Pulmonary artery endothelial cell (primary cell): ENCODE results near the gene LTA. TPM values are rescaled to one million over a fixed set of nuclear protein-coding genes. Genes with fewer than 3 reads are reported as not detected.
A peak's percentile ranks its signal among the peaks of the same experiment; 100 is the strongest.

ENCODE experiments used
- DNase-seq: peaks from one replicate; pipeline ENCODE4 v3.0.0-alpha.2; 2011; ENCODE audit warnings: low read depth, low spot score
- total RNA-seq: library from RNA; depleted of rRNA; stranded (reverse); fragments of >200 nt; gene quantifications from 2 replicates; pipeline ENCODE4 v1.2.3, GENCODE V29; 2014

LTA gene
- total RNA-seq, 1 donor from 2014 or later, result 0.07 TPM

DNA sequence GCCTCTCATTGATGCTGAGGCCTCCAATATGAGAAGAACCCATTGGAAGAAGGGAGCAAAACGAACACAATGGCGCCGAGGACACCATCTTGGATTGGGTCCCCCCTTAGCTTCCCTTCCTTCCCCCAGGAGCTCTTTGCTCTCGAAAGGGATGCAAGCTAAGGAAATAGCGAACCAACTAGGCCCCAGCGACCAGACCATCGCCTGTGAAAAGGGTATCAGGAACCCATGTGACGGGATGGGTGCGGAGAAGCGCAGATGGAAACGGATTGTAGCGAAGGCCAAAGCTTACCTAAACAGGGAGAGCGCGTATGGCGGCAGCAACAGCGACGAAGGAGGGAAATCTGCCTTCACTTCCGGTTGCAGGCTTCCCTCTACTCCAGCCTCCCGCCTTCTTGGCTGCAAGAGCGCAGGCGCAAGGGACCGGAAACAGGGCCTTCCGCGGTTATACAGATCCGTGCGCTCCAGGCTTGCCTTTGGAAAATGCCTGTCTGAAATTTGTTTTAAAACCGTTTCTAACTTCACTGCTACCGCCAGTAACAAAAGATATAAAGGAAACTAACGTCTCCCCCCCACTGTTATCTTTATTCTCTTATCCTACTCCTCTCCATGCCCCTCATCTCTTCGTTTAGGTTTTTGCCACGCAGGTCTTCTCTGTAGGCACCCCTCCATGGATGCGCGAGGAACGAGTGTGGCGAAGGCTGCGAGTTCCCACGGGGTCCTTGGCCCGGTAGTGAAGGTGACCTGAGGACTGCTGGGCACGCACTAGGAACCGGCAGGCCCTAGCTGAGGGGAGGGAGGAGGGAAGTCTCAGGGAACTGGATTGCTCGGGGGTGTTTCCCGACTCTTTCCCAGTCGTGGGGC, 30.2 kb upstream of the LTA start, which contains the start of gene DDX39B:
Gene DDX39B, minus strand, starts transcription at position 346 of the 864 bp plus-strand sequence. CDS start 1,471 bp downstream, outside the sequence.
- peak; percentile 90 for DNase-seq

- no peak for DNase-seq
Observed at GRCh38 chr6:31543639-31544038, 28.4 kb upstream of the LTA start.

DNA sequence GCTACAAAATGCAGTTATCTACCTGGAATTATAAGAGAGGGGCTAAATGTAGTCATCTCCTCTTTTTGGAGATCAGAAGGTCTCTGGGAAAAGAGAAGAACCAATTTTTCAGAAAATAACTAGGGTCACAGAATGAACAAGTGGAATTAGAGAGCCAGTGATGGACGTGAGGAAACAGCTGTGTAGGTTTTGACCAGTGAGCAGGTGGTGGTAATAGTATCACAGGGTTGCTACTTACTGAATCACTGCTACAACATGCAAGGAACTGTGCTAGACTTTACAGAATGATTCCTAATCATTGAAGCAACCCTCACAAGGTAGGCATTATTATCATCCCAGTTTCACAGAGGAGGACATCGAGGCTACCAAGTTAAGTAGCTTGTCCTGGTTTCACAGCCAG, 27.4 kb upstream of the LTA start:
- no peak for DNase-seq

- no peak for DNase-seq
Observed at GRCh38 chr6:31545291-31545690, 26.8 kb upstream of the LTA start.

DNA sequence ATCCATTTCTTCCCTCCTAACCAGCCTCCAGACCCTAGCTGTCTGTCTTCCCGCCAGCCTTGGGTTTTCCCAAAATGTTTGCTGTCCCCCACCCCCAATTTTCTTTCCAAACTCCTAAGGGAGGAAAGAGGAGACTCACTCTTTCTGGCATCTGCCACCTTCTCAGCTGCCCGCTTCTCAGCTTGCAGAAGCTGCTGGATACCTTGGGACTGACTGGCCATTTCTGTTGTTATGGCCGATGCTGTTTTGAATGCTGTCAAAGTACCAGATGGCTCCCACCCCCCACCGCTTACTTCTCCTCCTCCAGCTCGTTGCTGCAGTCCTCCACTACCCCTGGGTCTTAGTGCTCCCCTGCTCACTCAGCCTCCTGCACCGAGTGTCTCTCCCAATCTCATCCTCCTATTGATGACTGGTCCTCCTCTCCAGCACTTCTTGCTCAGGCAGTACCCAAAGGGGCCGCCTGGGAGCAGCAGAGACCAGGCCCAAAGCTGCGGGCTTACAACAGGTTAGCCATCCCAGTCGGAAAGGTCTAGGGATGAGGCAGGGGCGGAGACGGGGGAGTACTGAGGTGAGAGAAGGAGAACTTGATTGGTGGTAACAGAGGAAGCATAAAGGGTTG, 25.6 kb upstream of the LTA start, which contains the start of gene ATP6V1G2:
Gene ATP6V1G2, minus strand, starts transcription at position 270 of the 619 bp plus-strand sequence. Its CDS starts 49 bp downstream, at position 221.
- peak; percentile 72 for DNase-seq

DNA sequence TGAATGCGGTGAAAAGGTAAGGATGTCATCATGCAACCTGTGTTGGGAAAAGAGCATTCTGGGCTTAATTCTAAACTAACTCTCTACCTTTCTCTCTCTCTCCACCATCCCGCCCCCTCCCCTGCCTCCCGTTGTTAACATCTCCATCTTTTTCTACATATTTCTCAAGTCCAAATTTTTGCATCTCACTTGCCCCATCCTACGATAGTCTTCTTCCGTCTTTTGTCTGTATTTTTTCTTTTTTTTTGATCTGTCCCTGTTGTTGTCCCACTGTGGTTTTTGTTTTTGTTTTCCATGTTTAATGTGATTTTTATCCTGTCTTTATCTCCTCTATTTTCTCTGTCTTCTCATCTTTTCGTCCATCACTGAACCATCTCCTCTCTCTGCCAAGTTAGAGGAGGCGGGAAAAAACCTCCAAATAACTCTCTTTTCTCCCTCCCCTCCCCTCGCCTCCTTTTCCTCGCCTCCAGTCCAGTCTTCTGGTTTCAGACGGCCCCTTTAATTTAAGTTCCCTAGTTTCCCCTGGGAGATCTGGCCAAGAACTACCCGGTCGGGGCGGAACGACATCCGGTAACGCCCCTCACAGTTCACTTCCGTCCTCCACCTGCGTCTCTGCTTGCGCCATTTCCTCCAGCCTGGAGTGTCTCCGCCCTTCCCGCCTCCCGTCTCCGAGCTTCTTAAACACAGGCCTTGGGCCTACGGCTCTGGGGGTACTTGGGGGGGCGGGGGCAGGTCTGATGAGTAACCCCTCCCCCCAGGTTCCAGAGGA, 24.9 kb upstream of the LTA start, which contains the start of gene NFKBIL1:
Gene NFKBIL1, plus strand, starts transcription at position 651 of the 769 bp plus-strand sequence. Its CDS starts 87 bp downstream, at position 738.
- DNase-seq, result peak; percentile 91

DNA sequence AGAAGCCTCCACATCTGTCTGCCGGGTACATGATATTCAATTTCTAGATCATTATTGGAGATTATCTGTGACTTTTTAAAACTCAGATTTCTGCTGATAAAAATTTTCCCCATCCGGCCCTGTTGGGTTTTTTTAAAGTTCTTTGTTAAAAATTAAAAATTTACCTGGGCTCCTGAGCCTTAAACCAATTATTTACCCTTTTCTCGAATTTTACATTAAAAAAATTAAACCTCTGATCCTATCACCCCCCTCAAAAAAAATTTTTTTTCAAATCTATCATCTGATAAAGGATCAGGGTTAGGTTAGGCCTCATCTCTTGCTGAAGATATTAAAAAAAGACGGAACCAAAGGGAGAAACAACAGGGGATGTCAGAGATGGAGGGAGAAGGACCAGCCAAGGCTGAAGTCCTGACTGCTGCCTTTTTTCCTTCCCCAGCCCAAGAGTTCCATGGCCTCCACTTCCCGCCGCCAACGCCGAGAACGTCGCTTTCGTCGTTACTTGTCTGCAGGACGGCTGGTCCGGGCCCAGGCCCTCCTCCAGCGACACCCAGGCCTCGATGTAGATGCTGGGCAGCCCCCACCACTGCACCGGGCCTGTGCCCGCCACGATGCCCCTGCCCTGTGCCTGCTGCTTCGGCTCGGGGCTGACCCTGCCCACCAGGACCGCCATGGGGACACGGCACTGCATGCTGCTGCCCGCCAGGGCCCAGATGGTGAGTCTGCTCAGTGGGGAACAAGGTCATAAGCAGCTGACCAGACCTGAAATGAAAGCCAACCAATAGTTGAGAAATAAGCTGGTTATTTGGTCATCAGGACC, 24.2 kb upstream of the LTA start:
- no peak for DNase-seq

DNA sequence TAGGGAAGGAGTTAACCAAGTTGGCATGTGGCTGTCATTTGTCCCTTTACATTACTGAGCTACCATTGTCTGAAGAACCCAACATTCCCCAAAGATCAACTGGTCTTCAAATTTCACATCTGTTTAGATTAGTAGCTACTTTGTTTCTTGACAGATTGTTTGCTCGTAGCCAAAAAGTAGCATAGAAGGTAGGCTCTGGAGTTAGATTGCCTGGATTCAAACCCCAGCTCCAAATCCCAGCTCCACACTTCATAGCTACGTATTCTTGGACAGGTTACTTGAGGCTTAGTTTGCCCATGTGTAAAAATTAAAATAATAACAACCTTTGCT, 23.6 kb upstream of the LTA start:
- DNase-seq, result no peak

DNA sequence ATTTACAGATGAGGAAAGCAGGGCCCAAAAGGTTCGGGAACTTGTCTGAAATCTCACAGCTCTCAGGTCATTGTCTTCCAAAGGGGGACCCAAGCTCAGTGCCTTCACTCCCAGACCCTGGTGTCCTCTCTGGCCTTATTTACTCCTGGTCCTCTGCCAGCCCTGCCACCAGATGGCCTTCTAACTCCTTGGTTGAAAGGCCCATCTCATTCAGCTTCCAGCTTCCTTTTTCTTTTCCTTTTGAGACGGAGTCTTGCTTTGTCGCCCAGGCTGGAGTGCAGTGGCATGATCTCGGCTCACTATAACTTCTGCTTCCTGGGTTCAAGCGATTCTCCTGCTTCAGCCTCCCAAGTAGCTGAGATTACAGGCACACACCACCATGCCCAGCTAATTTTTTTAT, 20.7 kb upstream of the LTA start:
- DNase-seq, result peak; percentile 66

GRCh38 chr6:31556307-31556706, 15.8 kb upstream of the LTA start:
- DNase-seq, result no peak

- no peak for DNase-seq
Observed at GRCh38 chr6:31557443-31558317, 14.4 kb upstream of the LTA start.

DNA sequence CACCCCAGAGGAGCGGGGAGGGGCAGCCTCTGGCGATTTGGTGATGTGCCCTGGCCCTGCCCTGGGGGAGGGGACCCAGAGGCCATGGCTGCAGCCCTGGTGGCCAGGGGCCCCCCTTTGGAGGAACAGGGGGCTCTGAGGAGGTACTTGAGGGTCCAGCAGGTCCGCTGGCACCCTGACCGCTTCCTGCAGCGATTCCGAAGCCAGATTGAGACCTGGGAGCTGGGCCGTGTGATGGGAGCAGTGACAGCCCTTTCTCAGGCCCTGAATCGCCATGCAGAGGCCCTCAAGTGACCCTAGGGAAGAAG, 13.8 kb upstream of the LTA start:
- no peak for DNase-seq

DNA sequence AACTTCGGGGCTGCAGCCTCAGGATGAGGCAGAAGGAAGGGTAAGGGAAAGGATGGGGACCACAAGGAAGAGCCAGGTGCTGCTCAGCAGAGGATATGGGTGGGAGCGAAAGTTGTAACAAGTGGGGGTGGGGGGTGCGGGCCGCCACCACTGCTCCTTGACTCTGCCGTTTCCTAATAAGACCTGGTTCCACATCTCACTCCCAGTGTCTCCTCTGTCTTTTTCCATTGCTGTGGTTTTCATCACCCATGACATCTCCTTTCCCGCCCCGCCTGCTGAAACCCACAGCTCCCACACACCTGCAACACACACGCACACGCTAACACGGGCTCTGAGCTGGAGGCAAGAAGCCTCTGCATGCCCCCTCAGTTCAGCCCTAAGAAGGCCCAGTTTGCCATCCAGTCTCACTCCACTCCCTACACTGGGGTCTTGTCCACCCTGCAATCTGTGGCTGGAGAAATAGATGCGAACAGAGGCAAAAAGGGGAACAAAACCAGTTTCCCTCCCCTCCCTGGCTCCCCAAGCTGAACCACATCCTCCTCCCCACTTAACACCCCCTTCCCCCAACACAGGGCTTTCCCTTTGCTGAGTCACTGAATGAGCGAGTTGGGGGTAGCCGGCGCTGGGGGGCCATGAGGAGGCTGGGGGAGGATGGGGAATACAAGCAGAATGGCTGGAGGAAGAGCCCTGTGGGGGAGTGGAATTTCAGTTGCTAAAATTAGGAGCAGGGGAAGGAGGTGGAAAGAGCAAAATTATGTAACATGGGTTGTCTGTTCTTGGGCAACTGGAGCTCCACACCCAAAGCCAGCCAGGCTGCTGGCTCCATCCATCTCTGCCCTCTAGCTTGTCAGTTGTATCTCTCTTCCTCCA, 13.2 kb upstream of the LTA start:
- DNase-seq, result no peak

GRCh38 chr6:31559606-31559957, 12.5 kb upstream of the LTA start:
- no peak for DNase-seq

- DNase-seq, result peak; percentile 99
Observed at GRCh38 chr6:31559958-31560696, 12.0 kb upstream of the LTA start.

GRCh38 chr6:31560697-31561058, 11.4 kb upstream of the LTA start:
- no peak for DNase-seq

- DNase-seq, result no peak
Observed at GRCh38 chr6:31567531-31568370, 4.3 kb upstream of the LTA start.

GRCh38 chr6:31568537-31568961, 3.5 kb upstream of the LTA start:
- DNase-seq, result no peak
